Bronchial epithelial cell (primary cell): ENCODE data around the gene CBX8. TPM values are rescaled to one million over a fixed set of nuclear protein-coding genes. Genes with fewer than 3 reads are reported as not detected.

ENCODE experiments used
- DNase-seq: peaks from one replicate; pipeline ENCODE4 v3.0.0-alpha.2; 2010; ENCODE audit warnings: low read depth
- FAIRE-seq: peaks from 2 replicates; lab custom pipeline; 2011; peaks lifted over from hg19 to GRCh38; lab: Jason Lieb, UNC
- H3K27me3 ChIP-seq: 2 replicates; pipeline ENCODE4 v1.5.1; 2011; ENCODE audit warnings: low read length; ENCODE audit not compliant: control insufficient read depth, insufficient read depth
- H3K36me3 ChIP-seq: 2 replicates; pipeline ENCODE4 v1.5.1; 2011; ENCODE audit warnings: low read length; ENCODE audit not compliant: control insufficient read depth, insufficient read depth
- H3K4me3 ChIP-seq: 2 replicates; pipeline ENCODE4 v1.5.1; 2011; ENCODE audit warnings: mild to moderate bottlenecking, low read depth, low read length, control low read depth
- total RNA-seq: library from RNA; depleted of rRNA; stranded (reverse); fragments of >200 nt; gene quantifications from 2 replicates; pipeline ENCODE4 v1.2.1, GENCODE V29; 2014
- TF ChIP-seq, protein P1 (sequence below): IDR thresholded peaks from 2 replicates; pipeline ENCODE4 v1.5.1; 2011; ENCODE audit warnings: mild to moderate bottlenecking, moderate library complexity, low read length, control low read depth, inconsistent platforms; ENCODE audit not compliant: insufficient read depth, severe bottlenecking

CBX8 gene
- total RNA-seq, 1 donor from 2014 or later, result 2.6 TPM

DNA sequence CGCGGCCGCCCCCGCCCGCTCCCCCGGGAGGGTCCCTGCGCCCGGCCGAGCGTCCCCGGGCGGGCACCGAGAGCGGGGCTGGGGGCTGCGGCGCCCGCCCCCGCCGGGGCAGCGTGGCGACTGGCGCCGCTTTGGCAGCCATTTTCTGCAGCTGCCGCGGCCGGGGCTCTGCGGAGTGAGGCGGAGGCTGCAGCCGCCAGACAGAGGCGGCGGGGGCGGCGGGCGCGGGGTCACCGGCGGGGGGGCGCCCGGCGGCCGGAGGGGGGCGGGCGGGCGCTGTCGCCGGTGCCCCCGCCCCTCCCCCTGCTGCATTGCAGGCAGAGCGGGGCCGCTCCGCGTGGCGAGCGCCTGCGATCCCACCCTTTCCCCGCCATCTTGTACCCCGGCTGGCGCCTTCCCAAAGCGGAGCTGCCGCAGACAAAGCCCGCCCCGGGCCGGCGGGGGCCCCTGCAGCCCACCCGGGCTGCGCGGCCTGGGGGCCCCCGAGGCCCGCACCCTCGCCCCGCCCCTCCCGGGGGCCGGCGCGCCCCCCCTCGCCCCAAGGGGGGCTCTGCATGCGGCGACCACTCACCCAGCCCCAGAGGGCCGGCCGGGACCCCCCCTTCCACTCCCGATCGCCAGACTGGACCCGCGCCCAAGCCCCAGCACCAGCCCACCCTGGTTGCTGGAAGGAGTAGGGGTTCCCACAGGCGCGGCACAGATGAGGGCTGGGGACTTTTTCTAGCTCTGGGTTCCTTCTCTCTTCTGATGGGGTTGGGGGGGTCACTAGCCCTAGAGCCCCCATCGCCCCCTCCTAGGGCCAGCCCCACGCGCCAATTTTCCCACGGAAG is 16.6 kb upstream of the CBX8 start:
- FAIRE-seq (no peak), DNase-seq (no peak)
- H3K4me3 ChIP-seq, result peak overlapping the region; percentile 20
- H3K36me3 ChIP-seq, result no peaks in the 10 kb centered on the region
- H3K27me3 ChIP-seq, result peaks cover 49% of the 10 kb centered on the region
- TF ChIP-seq, protein P1, sequence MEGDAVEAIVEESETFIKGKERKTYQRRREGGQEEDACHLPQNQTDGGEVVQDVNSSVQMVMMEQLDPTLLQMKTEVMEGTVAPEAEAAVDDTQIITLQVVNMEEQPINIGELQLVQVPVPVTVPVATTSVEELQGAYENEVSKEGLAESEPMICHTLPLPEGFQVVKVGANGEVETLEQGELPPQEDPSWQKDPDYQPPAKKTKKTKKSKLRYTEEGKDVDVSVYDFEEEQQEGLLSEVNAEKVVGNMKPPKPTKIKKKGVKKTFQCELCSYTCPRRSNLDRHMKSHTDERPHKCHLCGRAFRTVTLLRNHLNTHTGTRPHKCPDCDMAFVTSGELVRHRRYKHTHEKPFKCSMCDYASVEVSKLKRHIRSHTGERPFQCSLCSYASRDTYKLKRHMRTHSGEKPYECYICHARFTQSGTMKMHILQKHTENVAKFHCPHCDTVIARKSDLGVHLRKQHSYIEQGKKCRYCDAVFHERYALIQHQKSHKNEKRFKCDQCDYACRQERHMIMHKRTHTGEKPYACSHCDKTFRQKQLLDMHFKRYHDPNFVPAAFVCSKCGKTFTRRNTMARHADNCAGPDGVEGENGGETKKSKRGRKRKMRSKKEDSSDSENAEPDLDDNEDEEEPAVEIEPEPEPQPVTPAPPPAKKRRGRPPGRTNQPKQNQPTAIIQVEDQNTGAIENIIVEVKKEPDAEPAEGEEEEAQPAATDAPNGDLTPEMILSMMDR, result no peak

DNA sequence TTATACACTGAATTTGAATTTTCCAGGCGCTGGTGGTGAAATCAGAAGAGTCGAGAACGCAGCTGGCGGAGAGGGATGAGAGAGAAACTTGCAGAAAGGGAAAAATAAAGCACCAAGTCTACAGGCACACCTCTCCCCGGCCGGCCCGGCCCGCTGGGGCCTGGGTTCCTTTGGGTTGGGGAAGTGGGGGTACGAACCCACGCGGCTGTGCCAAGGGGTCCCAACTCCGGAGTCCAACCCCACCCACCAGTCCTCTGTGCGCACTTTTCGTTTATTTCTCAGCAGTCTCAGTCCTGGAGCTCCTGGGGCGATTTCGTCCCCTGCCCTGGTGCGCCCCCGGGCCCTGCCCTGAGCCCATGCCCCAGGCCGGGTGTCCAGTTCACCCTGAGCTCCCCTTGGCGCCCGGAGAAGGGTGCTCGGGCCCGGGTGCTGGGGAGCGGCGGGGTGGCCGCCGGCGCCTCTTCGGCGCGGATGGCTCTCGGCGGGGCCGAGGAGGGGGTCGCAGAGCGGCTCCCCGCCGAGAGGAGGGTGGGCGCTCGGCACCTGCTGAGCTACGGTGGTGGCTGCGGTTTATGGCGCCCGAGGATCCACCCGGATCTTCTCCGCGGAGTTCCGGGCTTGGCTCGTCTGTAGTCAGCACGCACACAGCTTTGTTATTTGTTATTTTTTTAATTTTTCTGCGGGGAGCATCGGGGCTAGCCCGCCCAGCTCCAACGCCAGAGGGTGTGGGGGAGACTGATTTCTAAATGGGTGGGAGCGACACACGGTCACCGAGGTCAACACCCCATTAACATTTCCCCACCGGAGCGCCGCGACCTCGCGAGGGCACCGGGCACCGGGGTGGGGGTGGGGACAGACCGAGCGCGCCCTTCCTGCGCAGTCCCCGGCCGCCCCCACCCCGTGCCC is 15.7 kb upstream of the CBX8 start:
- Histone ChIP-seq H3K36me3 (no peaks in the 10 kb centered on the region), H3K4me3 (peak overlapping the region; percentile 20), H3K27me3 (peaks cover 58% of the 10 kb centered on the region)
- FAIRE-seq (no peak), DNase-seq (no peak)
- TF ChIP-seq, protein P1, result no peak

DNA sequence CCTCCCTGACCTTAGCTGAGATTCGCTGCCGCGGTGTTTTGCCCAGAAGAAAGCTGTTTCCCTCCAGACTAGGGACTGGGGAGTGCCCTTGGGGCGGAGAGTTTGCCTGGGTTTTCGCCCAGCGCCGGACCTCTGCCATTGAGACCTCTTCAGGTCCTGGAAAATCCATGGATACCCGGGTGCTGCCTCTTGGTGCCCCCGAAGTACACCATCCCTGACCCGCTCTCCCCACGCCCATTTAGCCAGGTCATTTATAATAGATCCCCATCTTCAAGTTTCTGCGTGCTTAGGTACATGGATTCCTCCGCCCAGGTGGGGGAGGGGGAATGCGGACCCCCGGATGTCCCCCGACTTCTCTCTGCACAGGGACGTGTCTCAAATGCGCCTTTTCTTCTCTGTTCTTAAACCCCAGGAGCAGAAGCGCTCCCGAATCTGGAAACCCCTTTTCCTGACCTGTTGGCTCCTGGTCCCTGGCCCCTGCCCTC is 15.0 kb upstream of the CBX8 start:
- H3K4me3 ChIP-seq, result no peak overlapping the region
- FAIRE-seq, result no peak
- DNase-seq, result no peak

DNA sequence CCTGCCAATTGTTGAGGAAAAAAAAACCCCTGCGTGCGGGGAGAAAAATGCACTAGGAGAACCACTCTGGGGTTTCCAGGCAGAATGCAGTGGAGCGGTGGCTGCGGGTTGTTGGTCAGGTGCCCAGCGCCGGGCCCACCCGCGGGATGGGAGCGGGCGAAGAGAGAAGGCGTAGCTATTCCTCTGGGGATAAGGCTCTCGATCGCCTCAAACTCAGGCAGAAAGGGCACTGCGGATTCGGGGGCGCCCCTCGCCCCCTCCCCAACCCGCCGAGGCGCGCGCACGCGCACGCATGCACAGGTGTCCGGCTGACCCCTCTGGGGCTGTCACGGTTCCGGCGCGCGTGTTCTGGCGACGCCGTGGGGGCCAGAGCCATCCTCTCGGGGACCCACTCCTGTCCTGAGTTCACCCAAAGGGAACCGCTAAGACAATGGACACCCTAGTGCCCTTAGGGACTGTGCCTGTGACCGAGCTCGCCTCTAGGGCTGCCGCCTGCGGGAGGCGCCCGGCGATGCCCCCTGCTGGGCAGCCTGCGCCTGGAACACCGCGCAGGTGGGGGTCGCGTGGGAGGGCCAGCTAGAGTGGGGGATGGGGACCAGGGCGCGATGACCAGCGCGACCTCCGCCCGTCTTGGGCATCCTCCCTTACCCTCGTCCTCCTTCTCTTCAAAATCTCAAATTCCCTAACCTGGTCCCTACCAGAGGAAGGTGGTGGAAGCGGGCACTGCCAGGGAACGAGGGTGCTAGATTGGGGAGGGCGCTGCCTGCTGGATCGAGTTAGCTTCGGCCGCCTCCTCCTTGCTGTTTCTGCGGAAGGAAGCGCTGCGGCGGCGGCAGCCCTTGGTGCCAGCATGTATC is 14.4 kb upstream of the CBX8 start:
- DNase-seq (no peak), FAIRE-seq (no peak)
- Histone ChIP-seq H3K4me3 (no peak overlapping the region), H3K27me3 (peaks cover 64% of the 10 kb centered on the region), H3K36me3 (no peaks in the 10 kb centered on the region)
- TF ChIP-seq, protein P1, result peak; percentile 70

More for the DNA sequence above, 15.0 kb upstream of the CBX8 start:
- H3K27me3 ChIP-seq, result peaks cover 64% of the 10 kb centered on the region
- no peaks in the 10 kb centered on the region for H3K36me3 ChIP-seq
- TF ChIP-seq, protein P1, result no peak
